CD14-positive monocyte (primary cell): Measurements from ENCODE around the gene IL12A. TPM values are rescaled to one million over a fixed set of nuclear protein-coding genes. Genes with fewer than 3 reads are reported as not detected.

Experiments
- DNase-seq, 3 donors: peaks; one replicate each; pipeline ENCODE4 v3.0.0-alpha.2; 2011 to 2022
- H2AFZ ChIP-seq: 2 replicates; pipeline ENCODE4 v1.6.0; 2012; ENCODE audit warnings: mild to moderate bottlenecking, low read depth, low read length, inconsistent platforms; ENCODE audit not compliant: insufficient read depth, poor library complexity, severe bottlenecking
- H3K27ac ChIP-seq, 2 donors: 1 replicate in 1 of 2; 2 replicates in 1 of 2; pipeline ENCODE4 v1.5.1; 2012 to 2013; ENCODE audit warnings: low read length in 2 of 2, control low read depth in 1 of 2, inconsistent platforms in 1 of 2, low read depth in 1 of 2, mild to moderate bottlenecking in 1 of 2
- H3K27me3 ChIP-seq, 2 donors: one replicate each; pipeline versions ENCODE4 v1.6.0 to v1.6.1; 2011 to 2013; ENCODE audit warnings: low read length in 2 of 2; ENCODE audit not compliant: control insufficient read depth in 2 of 2, insufficient read depth in 2 of 2
- H3K36me3 ChIP-seq, 2 donors: replicated peaks in 1 of 2; 1 replicate in 1 of 2; 2 replicates in 1 of 2; pipeline versions ENCODE4 v1.5.1 to v1.6.1; 2012 to 2013; ENCODE audit warnings: low read length in 2 of 2, control low read depth in 1 of 2, inconsistent platforms in 1 of 2, mild to moderate bottlenecking in 1 of 2; ENCODE audit not compliant: insufficient read depth in 2 of 2, control insufficient read depth in 1 of 2
- H3K4me1 ChIP-seq, 2 donors: 1 replicate in 1 of 2; 2 replicates in 1 of 2; pipeline versions ENCODE4 v1.5.1 to v1.6.1; 2012 to 2013; ENCODE audit warnings: low read length in 2 of 2, control low read depth in 1 of 2, inconsistent platforms in 1 of 2, mild to moderate bottlenecking in 1 of 2, moderate library complexity in 1 of 2; ENCODE audit not compliant: insufficient read depth in 2 of 2, control insufficient read depth in 1 of 2
- H3K4me2 ChIP-seq: replicated peaks from 2 replicates; pipeline ENCODE3; 2012; ENCODE audit warnings: low read length, moderate library complexity, mild to moderate bottlenecking; ENCODE audit not compliant: poor library complexity, severe bottlenecking; ENCODE audit errors: extremely low read depth
- H3K4me3 ChIP-seq, 3 experiments: fragments of 200-600 bp in 1 of 3; sonication (generic) in 1 of 3; replicated peaks in 1 of 3; 1 replicate in 2 of 3; 2 replicates in 1 of 3; pipeline ENCODE4 v1.5.1; 2011 to 2013; ENCODE audit warnings: low read length in 3 of 3, mild to moderate bottlenecking in 3 of 3, control low read depth in 2 of 3, low read depth in 2 of 3, inconsistent platforms in 1 of 3, moderate library complexity in 1 of 3
- H3K79me2 ChIP-seq: 2 replicates; pipeline ENCODE4 v1.6.0; 2012; ENCODE audit warnings: mild to moderate bottlenecking, control low read depth, inconsistent platforms, low read length, moderate library complexity; ENCODE audit not compliant: insufficient read depth
- H3K9ac ChIP-seq: 2 replicates; pipeline ENCODE4 v1.6.0; 2017; ENCODE audit warnings: low read length, mild to moderate bottlenecking; ENCODE audit not compliant: insufficient read depth, poor library complexity, severe bottlenecking
- H3K9me3 ChIP-seq, 2 donors: replicated peaks in 1 of 2; 1 replicate in 1 of 2; 2 replicates in 1 of 2; pipeline versions ENCODE4 v1.5.1 to v1.6.1; 2012 to 2013; ENCODE audit warnings: low read length in 2 of 2, control low read depth in 1 of 2; ENCODE audit not compliant: control insufficient read depth in 1 of 2, insufficient read depth in 1 of 2
- H4K20me1 ChIP-seq: 2 replicates; pipeline ENCODE4 v1.6.0; 2012; ENCODE audit warnings: mild to moderate bottlenecking, low read length, control low read depth, moderate library complexity; ENCODE audit not compliant: insufficient read depth
- H3K27ac Mint-ChIP-seq, 7 donors: one replicate each; pipeline ENCODE4 v1.8.0; 2020; ENCODE audit warnings: mild to moderate bottlenecking in 7 of 7, mixed read lengths in 7 of 7, moderate library complexity in 6 of 7, inconsistent platforms in 2 of 7
- H3K27me3 Mint-ChIP-seq, 3 donors: one replicate each; pipeline ENCODE4 v1.8.0; 2021 to 2022; ENCODE audit warnings: low read depth in 3 of 3, mild to moderate bottlenecking in 3 of 3, mixed read lengths in 3 of 3, moderate library complexity in 3 of 3, inconsistent platforms in 1 of 3
- H3K36me3 Mint-ChIP-seq, 2 donors: one replicate each; pipeline ENCODE4 v1.8.0; 2020; ENCODE audit warnings: mixed read lengths in 2 of 2, inconsistent platforms in 1 of 2, mild to moderate bottlenecking in 1 of 2
- H3K4me1 Mint-ChIP-seq: one replicate; pipeline ENCODE4 v1.8.0; 2020; ENCODE audit warnings: mild to moderate bottlenecking, mixed read lengths
- H3K4me3 Mint-ChIP-seq, 2 donors: one replicate each; pipeline ENCODE4 v1.8.0; 2020; ENCODE audit warnings: mild to moderate bottlenecking in 2 of 2, mixed read lengths in 2 of 2, moderate library complexity in 1 of 2
- H3K9me3 Mint-ChIP-seq, 7 donors: one replicate each; pipeline ENCODE4 v1.8.0; 2020 to 2022; ENCODE audit warnings: mixed read lengths in 7 of 7, mild to moderate bottlenecking in 6 of 7, moderate library complexity in 6 of 7, inconsistent platforms in 2 of 7
- CTCF ChIP-seq: fragments of 200-600 bp; IDR thresholded peaks from one replicate; pipeline ENCODE4 v1.8.0; 2022; ENCODE audit warnings: antibody characterized with exemption, mild to moderate bottlenecking
- WGBS: methylation state at CpG from one replicate; pipeline ENCODE4 v1.1.5; 2013; ENCODE audit warnings: missing lambda C conversion rate; ENCODE audit not compliant: insufficient coverage; 5-methylcytosine and 5-hydroxymethylcytosine counted together
- intact Hi-C, 2 donors: fragments of 100-400 bp; cut with micrococcal nuclease; formaldehyde crosslinking; loops; one replicate each; pipeline versions ENCODE4 v1.15.0 to v1.15.1; 2023
- polyA plus RNA-seq, 3 donors: library from polyadenylated mRNA; depleted of rRNA in 1 of 3; unstranded in 2 of 3; stranded (reverse) in 1 of 3; fragments of 300-500 nt in 2 of 3; fragments of >200 nt in 1 of 3; fragmentation: Illumina TruSeq in 2 of 3; gene quantifications; 1 replicate in 2 of 3; 2 replicates in 1 of 3; pipeline ENCODE4 v1.2.3, GENCODE V29; 2012 to 2021

IL12A gene
- polyA plus RNA-seq, 3 donors: 0.24 to 0.67 TPM; not detected in 1

GRCh38 chr3:159950156-159950898 is 38.3 kb upstream of the IL12A start:
- H2AFZ ChIP-seq: no peak overlapping the region
- no peaks in the 10 kb centered on the region for H3K36me3 Mint-ChIP-seq
- H3K79me2 ChIP-seq: no peaks in the 10 kb centered on the region
- peaks cover 79% of the 10 kb centered on the region for H3K4me1 Mint-ChIP-seq
- H3K4me2 ChIP-seq: no peak overlapping the region
- no peaks in the 10 kb centered on the region for H3K27me3 ChIP-seq
- H4K20me1 ChIP-seq: no peaks in the 10 kb centered on the region
- no peak overlapping the region for H3K9ac ChIP-seq
- H3K27me3 Mint-ChIP-seq: peaks cover 0 to 2% (median 0%) of the 10 kb centered on the region in 3 donors
- intact Hi-C loops: loop anchor here in 1 of 2 donors (10.0 kb wide), 1 partner anchor 46 kb away; no protein-coding TSS in a partner anchor
- H3K9me3 ChIP-seq: no peaks in the 10 kb centered on the region
- no peak overlapping the region for H3K27ac ChIP-seq
- peak overlapping the region in 1 of 7 donors; percentile 45 for H3K27ac Mint-ChIP-seq
- no peak for TF ChIP-seq CTCF
- H3K36me3 ChIP-seq: no peaks in the 10 kb centered on the region
- peak overlapping the region in 1 of 3 experiments; percentile 3 for H3K4me3 ChIP-seq
- H3K9me3 Mint-ChIP-seq: peaks cover 0 to 3% (median 0%) of the 10 kb centered on the region in 7 donors
- H3K4me1 ChIP-seq: peaks cover 82 to 86% of the 10 kb centered on the region in 2 donors
- no CpG with 5 or more reads among the region's 3 CpGs for WGBS
- H3K4me3 Mint-ChIP-seq: peak overlapping the region; percentile 16 to 49
- DNase-seq: peak in 2 of 3 donors; percentile 34 to 37

- Histone ChIP-seq H3K27ac (no peak overlapping the region), H3K79me2 (no peaks in the 10 kb centered on the region), H3K27me3 (no peaks in the 10 kb centered on the region), H4K20me1 (no peaks in the 10 kb centered on the region), H2AFZ (no peak overlapping the region), H3K4me3 (no peak overlapping the region), H3K9ac (no peak overlapping the region), H3K36me3 (no peaks in the 10 kb centered on the region), H3K4me1 (peaks cover 73 to 75% of the 10 kb centered on the region in 2 donors), H3K9me3 (no peaks in the 10 kb centered on the region), H3K4me2 (no peak overlapping the region)
- Mint-ChIP-seq H3K36me3 (no peaks in the 10 kb centered on the region), H3K9me3 (peaks cover 0 to 3% (median 0%) of the 10 kb centered on the region in 7 donors), H3K4me3 (no peak overlapping the region), H3K27ac (no peak overlapping the region), H3K27me3 (peaks cover 0 to 2% (median 0%) of the 10 kb centered on the region in 3 donors), H3K4me1 (peaks cover 72% of the 10 kb centered on the region)
- no peak for TF ChIP-seq CTCF
- no peak for DNase-seq
- WGBS: 67% methylated on average over 1 of the region's 2 CpGs
- intact Hi-C loops: loop anchor here in 1 of 2 donors (10.0 kb wide), 1 partner anchor 47 kb away; no protein-coding TSS in a partner anchor
Measured at GRCh38 chr3:159951540-159951939, 37.1 kb upstream of the IL12A start.
